ENCODE data around the gene EED.
"Not testable (repeated sequence)": the region's sequence is repeated elsewhere in the genome, so short reads cannot be mapped to it uniquely, and the experiment has no call there.

The EED gene

DNA sequence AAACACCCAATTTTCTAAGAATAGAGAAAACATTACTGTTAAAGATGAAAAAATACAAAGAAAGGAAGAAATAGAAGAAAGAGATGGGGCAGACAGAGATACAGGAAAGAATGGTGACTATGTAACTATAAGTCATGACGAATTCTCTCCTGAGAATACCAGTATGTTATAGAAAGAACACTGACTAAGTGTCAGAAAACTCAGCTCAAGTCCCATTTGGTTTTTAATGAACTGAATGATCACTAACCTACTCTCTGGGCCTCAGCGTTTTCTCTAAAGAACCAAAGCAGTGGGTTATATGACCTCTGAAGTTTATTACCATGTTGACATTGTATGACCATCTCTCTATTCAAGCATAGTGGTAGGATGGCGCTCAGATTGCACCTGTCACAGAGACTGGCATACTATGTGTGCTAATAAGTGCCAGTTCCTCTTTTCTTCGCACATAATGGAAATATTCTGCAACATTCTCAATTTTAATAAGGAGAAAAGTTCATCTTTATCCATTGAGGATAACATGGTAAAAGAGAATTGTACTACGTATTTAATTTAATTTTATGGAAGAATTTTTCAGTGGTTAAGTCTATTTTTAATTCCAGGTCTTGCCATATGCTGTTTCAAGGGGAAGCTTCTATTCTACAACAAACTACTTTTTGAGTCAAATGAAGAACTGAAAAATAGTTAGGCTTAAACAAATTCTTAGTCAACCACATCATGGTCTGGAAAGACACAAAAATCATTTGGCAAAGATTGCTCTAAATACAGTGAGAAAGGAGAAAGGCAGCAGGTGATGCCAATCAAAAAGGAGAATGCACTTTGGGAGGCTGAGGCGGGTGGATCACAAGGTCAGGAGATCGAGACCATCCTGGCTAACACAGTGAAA lies 25.0 kb upstream of the EED start:
- DNase-seq: no peak

DNA sequence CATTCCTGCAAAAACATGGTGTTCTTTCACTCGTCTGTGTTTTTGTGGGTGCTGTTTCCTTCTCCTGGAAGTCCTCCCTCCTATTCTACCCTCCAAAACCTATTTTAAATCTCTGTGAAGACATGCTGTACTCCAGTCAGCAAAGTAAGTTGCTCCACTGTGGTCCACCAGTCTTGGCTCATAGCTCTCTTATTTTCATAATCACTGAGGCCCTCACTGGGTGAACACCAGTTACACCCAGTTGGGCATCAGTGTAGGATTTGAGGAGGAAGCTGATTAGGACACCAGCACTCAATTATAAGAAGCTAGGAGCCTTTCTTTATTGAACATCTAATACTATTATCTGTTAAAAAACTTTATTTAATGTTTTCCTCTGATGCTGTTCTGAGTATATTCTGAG lies 23.9 kb upstream of the EED start:
- no peak for DNase-seq

DNA sequence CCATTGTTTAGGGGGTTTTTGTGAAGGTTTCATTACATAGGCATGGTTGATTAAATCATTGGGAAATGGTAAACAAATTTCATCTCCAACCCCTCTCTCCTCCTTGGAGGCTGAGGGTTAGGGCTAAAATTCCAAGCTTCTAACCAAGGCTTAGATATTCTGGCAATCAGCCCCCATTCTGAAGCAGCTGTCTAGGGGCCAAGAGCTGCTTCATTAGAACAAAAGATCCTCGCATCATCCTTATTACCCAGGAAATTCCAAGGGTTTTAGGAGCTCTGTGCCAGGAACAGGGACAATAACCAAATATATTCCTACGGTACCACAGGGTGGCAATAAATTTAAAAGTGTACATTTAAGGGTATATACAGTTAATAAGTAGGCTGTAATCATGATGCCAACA lies 22.5 kb upstream of the EED start:
- no peak for DNase-seq

DNA sequence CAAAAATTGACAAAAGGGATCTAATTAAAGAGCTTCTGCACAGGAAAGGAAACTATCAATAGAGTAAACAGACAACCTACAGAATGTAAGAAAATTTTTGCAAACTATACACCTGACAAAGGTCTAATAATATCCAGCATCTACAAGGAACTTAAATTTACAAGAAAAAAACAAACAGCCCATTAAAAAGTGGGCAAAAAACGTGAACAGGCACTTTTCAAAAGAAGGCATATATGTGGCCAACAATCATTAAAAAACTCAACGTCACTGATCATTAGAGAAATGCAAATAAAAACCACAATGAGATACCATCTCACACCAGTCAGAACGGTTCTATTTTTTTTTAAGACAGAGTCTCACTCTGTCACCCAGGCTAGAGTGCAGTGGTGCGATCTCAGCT lies 20.0 kb upstream of the EED start:
- not testable (repeated sequence) for DNase-seq

DNA sequence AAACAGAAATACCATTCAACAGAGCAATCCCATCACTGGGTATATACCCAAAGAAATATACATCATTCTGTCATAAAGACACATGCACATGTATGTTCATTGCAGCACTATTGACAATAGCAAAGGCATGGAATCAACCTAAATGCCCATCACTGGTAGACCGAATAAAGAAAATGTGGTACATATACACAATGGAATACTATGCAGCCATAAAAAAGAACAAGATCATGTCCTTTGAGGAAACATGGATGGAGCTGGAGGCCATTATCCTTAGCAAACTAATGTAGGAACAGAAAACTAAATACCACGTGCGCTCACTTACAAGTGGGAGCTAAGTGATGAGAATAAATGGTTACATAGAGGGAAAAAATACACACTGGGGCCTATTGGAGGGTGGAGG lies 19.2 kb upstream of the EED start:
- not testable (repeated sequence) for DNase-seq

DNA sequence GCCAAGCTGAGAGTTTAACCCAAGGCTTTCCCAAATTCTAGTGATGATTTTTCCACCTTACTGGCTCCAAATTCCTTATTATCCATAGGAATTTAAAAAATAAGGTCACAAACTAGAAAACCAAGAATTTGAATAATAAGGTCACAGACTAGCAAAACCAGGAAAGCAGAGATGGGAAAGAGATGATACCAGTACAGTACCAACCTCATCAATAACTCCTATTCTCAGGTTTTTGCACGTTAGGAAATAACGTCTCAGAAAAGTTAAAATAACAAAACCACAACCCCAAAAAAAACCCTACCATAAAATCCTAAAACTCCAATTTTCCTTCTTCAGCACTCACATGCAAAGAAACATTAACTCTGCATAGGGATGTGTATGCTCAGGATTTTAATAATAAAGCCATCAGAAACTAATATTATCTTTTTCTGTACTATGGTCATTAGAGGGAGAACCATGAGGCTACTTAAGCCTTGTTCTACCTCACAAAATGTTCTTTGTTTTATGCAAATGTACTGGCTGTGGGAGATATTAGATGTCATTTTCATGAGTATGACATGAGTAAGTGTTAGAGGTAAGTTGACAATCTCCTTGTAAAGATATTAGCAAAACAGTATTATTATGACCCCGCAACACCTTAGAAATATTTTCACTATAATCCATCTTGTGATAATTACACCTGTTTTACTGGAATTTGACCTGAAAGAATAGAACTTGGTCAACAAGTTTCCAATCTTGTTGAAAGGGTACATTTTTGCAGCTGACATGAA lies 16.1 kb upstream of the EED start:
- no peak for DNase-seq

DNA sequence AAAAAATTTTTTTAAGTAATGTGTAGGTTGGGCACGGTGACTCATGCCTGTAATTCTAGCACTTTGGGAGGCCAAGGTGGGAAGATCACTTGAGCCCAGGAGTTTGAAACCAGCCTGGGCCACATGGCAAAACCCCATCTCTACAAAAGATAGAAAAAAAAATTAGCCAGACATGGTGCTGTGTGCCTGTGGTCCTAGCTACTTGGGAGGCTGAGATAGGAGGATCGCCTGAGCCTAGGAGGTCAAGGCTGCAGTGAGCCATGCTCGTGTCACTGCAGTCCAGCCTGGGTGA lies 15.6 kb upstream of the EED start:
- not testable (repeated sequence) for DNase-seq

DNA sequence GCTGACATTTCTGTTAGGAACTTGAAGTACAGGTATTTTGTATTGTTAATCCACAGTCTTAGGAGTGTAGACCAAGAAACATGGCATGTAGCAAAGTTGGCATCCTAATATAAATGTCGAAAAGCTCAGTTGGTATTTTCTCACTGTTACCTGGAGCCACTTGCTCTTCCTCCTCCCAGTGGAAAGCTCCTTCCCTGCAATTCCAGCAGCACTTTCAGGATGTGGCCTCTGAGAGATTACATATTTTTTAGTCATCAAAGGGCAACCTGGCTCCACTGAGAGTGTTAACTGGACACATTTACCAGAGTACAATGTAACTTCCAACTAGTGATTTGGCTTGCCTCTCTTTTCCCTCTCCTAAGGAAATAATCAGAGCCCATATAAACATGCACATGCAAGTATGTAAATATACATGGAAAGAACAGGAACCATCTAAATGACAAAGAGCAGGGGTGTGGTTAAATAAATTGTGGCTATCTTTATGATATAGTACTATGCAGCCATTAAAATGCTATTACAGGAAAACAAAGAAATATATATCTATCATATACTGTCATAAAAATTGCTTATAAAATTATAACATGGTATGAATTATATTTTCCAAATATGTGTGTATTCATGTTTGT lies 14.3 kb upstream of the EED start:
- no peak for DNase-seq

DNA sequence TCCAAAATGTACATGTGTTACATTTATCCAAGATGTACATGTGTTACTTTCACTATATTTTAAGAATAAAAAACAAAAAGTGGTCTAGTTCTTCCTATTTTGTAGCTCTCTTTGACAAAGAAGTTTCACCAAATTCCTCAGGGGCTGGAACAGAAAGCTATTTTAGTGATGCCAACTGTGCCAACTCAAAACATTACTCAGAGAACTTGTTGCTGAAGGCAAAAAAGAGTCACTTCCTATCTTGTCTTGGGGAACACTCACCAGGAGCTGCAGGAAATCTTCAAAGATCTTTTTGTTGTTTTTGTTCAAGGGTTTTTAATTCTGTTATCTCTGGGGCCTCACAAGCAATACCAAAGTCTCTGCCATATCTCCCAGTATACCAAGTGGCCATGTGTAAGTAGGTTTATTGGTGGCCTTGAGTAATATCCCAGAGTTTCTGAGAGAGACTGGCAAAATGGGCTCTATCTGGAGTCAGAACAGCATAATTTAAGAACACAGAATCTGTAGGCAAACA lies 13.6 kb upstream of the EED start:
- no peak for DNase-seq

DNA sequence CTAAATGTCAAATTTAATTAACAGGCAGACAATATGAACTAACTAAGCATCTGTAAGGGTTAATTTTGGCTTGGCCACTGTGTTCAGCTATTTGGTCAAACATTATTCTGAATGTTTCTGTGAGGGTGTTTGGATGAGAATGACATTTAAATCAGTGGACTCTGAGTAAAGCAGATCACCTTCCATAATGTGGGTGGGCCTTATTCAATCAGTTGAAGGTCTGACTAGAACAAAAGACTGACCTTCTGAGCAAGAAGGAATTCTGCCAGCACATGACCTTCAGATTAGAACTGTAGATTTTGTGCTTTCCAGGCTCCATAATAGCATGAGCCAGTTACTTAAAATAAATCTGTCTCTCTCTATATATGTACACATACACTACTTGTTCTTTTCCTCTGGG lies 12.0 kb upstream of the EED start:
- no peak for DNase-seq

DNA sequence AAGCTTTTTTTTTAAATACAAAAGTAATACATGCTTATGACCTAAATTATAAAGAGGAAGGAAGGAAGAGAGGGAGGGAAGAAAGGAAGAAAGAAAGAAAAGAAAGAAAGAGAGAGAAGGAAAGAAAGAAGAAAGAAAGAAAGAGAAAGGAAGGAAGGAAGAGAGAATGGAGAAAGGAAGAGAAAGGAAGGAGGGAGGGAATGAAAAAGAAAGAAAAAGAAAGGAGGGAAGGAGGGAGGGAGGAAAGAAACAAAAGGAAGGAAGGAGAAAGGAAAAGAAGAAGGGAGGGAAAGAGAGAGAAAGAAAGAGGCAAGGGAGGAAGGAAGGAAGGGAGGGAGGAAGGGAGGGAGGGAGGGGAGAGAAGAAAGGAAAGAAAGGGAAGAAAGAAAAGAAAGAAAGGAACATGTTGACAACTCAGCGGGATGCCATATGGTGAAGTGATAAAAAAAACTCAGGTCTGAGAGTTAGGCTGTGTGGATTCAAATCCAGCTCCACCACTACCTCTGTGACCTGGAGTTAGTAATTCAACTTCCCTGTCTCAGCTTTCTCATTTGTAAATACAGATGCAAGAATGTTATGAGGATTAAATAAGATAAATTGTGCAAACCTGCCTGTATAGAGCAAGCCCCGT lies 9.6 kb upstream of the EED start:
- no peak for DNase-seq

DNA sequence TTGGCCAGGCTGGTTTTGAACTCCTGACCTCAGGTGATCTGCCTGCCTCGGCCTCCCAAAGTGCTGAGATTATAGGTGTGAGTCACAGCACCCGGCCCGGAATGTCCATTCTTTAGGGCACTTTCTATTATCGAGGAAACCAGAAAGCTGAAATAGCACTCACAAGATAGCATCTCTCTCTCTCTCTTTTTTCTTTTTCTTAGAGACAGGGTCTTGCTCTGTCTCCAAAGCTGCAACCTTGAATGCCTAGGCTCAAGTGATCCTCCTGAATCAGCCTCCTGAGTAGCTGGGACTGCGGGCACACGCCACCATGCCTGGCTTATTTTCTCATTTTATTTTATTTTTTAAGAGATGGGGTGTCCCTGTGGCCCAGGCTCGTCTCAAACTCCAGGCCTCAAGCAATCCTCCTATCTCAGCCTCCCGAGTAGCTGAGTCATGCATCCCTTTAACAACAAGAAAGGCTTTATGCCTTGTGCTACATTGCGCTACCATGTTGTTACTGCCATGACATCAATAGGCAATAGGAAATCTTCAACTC lies 7.2 kb upstream of the EED start:
- DNase-seq: no peak

DNA sequence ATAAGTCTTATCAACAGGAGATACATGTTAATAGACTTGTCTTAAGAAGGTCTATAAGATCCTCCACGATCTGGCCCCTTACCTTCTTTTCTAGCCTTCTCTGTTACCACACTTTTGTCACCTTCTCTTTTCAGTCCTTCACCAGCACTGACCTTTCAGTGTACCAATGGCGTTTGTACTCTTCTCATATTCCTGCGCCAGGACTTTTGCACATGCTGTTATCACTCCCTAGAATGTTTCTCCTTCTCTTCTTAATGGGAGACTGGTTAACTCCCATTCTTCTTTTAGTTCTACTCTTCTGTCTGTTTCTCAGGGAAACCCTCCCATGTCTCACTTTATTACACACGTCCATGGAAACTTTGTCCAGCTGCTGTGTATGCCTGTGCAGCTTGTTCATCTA lies 4.4 kb upstream of the EED start:
- no peak for DNase-seq

DNA sequence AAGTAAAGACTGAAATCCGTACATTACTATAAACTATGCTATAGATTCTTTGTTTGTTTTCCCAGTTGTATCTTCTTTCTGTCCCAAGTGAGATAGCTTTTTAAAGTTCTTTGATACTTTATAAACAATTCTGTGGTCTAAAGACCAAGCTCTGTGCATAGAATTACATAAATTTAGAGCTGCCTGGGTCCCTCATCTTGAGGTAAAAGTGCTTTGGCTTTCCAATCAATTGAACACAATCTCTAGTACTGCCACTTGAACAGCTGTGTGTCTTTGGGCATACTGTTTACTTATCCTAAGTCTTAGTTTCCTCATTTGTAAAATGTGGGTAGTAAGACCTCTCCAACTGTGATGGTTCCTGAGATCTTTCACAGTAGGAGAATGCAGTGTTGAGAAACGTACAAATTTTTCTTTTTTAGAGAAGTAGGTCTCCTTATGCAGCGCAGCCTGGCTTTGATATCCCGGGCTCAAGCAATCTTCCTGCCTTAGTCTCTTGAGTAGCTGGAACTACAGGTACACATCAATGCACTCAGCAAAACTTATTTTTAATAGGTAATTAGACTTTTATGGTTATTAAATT lies 2.5 kb upstream of the EED start:
- DNase-seq: no peak

DNA sequence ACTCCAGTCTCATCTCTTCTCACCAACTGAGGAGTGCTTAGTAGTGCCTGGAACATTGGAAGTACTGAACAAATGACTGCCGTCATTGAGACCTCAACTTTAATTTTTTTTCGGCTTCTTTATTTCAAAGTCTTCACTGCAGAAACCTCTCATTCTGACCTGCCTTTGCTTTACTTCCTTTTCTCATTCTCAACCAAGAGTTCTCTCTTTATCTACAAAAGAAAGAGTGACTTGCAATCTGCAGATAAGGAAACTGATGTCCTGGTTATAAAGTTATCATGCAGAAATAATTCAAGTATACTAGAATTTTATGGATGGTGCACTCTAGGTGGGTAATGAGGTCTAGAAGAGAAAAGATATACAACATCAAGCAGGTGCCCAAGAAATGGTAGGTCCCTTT lies 1.2 kb upstream of the EED start:
- DNase-seq: no peak

DNA sequence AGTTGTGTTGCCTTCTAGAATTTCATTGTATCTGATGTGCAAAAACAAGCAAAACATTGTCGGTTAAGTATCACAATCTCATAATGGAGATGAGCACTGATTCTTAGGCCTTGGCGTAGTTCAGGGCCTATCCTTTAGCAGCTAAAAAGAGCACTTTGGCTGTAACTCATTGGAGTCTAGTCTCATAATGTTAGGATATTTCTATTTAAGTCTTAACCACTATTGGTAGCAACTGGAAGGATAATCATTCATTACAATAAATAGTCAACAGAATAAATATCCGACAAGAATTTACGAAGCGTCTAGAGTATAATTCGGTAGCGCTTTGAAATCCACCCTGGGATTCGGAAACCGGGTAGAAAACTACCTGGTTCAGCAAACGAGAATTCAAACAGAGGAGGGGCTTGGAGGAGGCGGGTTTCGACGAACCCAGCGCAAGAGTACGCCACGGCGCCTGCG lies 461 bp upstream of the EED start:
- DNase-seq: peak; percentile 89

DNA sequence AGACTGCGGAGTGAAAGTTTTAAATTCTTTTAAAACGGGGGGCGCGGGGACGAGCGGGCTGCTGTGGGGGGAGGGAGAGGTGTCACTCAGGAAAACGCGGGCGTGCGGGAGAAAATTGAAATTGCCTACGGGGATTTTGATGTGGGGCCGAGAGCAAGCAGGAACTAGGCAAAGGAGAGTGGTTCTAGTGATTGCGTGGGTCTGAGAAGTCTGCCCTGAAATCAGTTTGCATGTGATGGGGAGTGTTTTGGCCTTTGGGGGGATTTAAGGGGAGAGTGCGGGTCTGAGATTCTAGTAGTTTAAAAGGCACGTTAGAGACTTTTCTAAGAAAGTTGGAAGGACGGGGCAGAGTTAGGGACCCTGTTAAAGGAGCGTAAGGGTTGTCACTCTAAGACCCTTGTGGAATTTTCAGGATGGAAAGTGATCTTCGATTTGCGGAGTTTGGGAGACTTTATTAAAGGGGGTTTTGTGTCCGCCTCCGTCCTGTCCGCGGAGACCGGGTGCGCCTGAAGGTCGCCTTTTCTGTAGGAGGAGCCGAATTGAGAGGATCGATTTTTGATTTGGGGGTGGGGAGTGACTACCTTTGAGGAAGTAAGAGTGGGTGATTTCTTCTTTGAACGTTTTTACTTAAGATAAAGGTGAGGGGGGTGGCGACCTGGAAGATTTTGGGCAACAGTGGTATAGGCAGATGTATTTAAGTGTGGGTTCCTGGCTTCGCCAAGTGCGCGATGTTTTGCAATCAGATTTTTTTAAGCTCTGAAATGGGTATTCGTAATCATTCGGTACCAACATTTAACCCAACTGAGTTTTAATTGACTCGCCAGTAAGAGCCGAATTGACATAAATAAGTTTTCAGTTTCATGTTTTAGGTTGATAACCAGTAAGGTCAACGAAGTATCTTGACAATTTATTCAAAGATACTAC lies 1.1 kb downstream of the EED start:
- no peak for DNase-seq

DNA sequence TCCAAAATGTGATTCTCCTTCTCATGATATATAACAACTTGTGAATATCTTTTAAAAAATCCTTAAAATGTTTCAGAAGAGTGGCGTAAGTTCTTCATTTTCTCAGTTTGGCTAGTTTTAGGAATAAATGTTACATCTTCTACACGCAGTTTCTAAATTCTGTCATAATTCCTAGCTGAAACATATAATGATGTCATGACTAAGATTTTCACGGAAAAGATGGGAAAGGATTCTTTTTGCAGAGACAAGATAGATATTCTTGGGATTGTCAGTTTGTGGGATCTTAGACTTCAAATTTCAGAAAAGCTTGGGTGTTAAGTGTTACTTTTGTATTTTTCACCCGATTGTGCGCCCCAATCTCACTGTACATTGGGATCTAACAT lies 1.7 kb downstream of the EED start:
- no peak for DNase-seq

DNA sequence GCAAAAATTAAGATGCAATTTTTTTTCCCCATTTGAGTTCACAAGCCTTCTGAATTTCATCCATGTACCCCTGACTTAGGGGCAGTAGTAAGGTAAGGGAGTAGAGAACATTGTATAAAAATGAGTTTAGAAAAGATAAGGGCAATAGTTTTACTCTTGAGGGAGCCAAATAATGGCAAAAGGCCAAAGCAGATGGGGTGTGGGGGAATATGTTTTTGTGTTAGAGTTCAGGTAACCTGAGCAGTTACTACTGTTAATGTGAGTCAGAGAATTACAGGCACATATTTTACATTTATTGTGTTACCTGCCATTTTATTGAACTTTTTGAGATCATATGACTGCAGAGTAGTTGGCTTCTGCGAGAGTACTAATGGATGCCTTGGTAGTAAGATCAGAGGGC lies 3.1 kb downstream of the EED start:
- DNase-seq: no peak

DNA sequence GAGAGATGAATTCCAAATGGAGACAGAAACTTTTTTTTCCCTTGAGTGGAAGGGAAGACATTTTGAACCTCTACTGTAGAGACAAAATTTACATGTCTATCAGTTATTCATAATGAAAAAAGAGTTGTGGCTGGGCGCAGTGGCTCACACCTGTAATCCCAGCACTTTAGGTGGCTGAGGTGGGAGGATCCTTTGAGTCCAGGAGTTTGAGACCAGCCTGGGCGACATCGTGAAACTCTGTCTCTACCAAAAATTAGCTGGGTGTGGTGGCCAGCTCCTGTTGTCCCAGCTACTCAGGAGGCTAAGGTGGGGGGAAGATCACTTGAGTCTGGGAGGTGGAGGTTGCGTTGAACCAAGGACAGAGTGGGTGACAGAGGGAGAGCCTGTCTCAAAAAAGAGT lies 4.1 kb downstream of the EED start:
- DNase-seq: no peak

DNA sequence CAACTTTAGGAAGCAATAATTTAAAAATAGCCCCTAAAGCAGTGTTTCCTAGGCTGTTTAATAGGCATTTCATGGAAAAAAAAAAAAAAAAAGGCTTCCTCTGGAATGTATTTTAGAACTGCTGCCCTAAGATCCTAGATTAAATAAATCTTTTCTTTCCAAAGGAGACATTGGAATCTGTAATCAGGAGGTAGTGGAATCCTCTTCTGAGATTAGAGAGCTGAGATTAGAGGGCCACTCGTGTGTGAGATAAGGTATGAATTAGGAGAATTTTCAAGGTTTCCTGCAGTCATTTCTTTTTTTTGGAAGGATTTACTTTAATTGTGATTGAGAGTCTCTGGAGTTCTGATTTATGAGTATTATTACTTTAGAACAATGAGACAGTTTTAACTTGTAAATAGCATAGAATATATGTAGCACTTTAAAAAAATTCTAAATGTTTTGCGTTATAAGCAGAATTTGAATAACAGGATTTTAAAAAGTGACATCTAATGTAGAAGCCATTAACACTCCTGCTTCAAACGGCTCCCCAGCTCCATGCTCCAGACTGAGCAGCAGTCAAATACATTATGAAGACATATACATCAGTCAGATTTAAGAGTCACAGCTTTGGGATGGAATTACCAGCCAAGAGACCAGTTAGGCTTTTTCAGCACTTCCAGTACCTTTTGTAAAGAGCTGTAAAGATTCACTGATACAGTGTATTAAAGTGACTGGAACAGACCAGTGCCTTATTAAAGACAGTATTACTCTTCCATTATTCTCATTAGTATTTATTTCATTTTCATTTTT lies 5.0 kb downstream of the EED start:
- DNase-seq: no peak

Data from NCI-H1694 treated with DMSO at 0.1 percent for 48 hours (cell line).